Activated CD4-positive, alpha-beta memory T cell treated with anti-CD3 and anti-CD28 coated beads for 36 hours (primary cell): ENCODE results near the gene FER. TPM values are rescaled to one million over a fixed set of nuclear protein-coding genes. Genes with fewer than 3 reads are reported as not detected.
"Not testable (repeated sequence)": the region's sequence is repeated elsewhere in the genome, so short reads cannot be mapped to it uniquely, and the experiment has no call there.

Experiments
- CTCF ChIA-PET: fragments of 350-600 bp; sonication (Branson Sonifier 250); formaldehyde crosslinking; loops from one replicate; lab custom pipeline; 2021; ENCODE audit warnings: antibody characterized with exemption, inconsistent platforms; lab: Charles Lee
- POLR2A ChIA-PET: fragments of 350-600 bp; sonication (Branson Sonifier 250); formaldehyde crosslinking; loops from one replicate; lab custom pipeline; 2021; ENCODE audit warnings: antibody characterized with exemption; lab: Charles Lee
- DNase-seq: peaks from one replicate; pipeline ENCODE4 v3.0.0-alpha.2; 2020
- H3K27ac Mint-ChIP-seq: one replicate; pipeline ENCODE4 v1.8.0; 2021; ENCODE audit warnings: mixed read lengths
- H3K27me3 Mint-ChIP-seq: one replicate; pipeline ENCODE4 v1.8.0; 2021; ENCODE audit warnings: mixed read lengths
- H3K36me3 Mint-ChIP-seq: one replicate; pipeline ENCODE4 v1.8.0; 2021; ENCODE audit warnings: mixed read lengths
- H3K4me1 Mint-ChIP-seq: one replicate; pipeline ENCODE4 v1.8.0; 2021; ENCODE audit warnings: low read depth, mixed read lengths
- H3K4me3 Mint-ChIP-seq: one replicate; pipeline ENCODE4 v1.8.0; 2021; ENCODE audit warnings: mild to moderate bottlenecking, mixed read lengths
- H3K9me3 Mint-ChIP-seq: one replicate; pipeline ENCODE4 v1.8.0; 2021; ENCODE audit warnings: mixed read lengths
- intact Hi-C: fragments of 100-400 bp; cut with micrococcal nuclease; formaldehyde crosslinking; loops from one replicate; pipeline ENCODE4 v1.15.1; 2023
- total RNA-seq, 2 experiments: library from RNA; stranded (reverse); gene quantifications; one replicate each; pipeline ENCODE4 v1.2.3, GENCODE V29; 2021

FER gene
- total RNA-seq, 2 experiments from 2014 or later: 9.1 to 9.5 TPM

- Mint-ChIP-seq H3K4me1 (no peaks in the 10 kb centered on the region), H3K9me3 (no peaks in the 10 kb centered on the region), H3K27ac (no peak overlapping the region), H3K4me3 (no peak overlapping the region), H3K36me3 (peaks cover 3% of the 10 kb centered on the region), H3K27me3 (no peaks in the 10 kb centered on the region)
- CTCF ChIA-PET: no interaction called here
- POLR2A ChIA-PET: no interaction called here
- intact Hi-C loops: no loop called here
- DNase-seq: no peak
Observed at GRCh38 chr5:108942701-108943100, 195.0 kb downstream of the FER start.

GRCh38 chr5:108945094-108945493 is 197.4 kb downstream of the FER start:
- CTCF ChIA-PET: no interaction called here
- Mint-ChIP-seq H3K4me3 (no peak overlapping the region), H3K27me3 (no peaks in the 10 kb centered on the region), H3K27ac (no peak overlapping the region), H3K9me3 (no peaks in the 10 kb centered on the region), H3K4me1 (no peaks in the 10 kb centered on the region), H3K36me3 (peaks cover 3% of the 10 kb centered on the region)
- intact Hi-C loops: no loop called here
- POLR2A ChIA-PET: no interaction called here
- DNase-seq: no peak

DNA sequence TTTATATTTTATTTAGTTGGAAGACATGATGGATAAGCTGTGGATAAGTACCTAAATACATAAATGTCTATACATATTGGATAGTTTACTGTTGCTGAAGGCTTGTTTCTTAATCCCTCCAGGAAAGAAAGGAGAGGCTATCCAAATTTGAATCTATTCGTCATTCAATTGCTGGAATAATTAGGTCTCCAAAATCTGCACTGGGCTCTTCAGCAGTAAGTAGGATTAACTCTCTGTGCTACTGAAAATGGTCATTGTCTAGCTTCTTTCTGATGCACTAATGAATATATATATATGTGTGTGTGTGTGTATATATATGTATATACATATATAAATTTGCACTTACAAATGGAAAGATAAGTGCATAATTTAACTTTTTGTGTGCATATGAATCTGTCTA is 198.3 kb downstream of the FER start:
- H3K9me3 Mint-ChIP-seq: no peaks in the 10 kb centered on the region
- H3K4me3 Mint-ChIP-seq: no peak overlapping the region
- ChIA-PET CTCF (no interaction called here), POLR2A (no interaction called here)
- DNase-seq: no peak
- H3K4me1 Mint-ChIP-seq: no peaks in the 10 kb centered on the region
- intact Hi-C loops: no loop called here
- H3K27me3 Mint-ChIP-seq: no peaks in the 10 kb centered on the region
- H3K36me3 Mint-ChIP-seq: peaks cover 3% of the 10 kb centered on the region
- H3K27ac Mint-ChIP-seq: no peak overlapping the region

- Mint-ChIP-seq H3K4me3 (no peak overlapping the region), H3K9me3 (no peaks in the 10 kb centered on the region), H3K27ac (no peak overlapping the region), H3K27me3 (no peaks in the 10 kb centered on the region), H3K4me1 (no peaks in the 10 kb centered on the region), H3K36me3 (peaks cover 3% of the 10 kb centered on the region)
- ChIA-PET POLR2A (no interaction called here), CTCF (no interaction called here)
- intact Hi-C loops: no loop called here
- DNase-seq: no peak
Observed at GRCh38 chr5:108947164-108947563, 199.5 kb downstream of the FER start.

GRCh38 chr5:108950276-108950675 is 202.6 kb downstream of the FER start:
- Mint-ChIP-seq H3K4me1 (no peaks in the 10 kb centered on the region), H3K27me3 (no peaks in the 10 kb centered on the region), H3K9me3 (no peaks in the 10 kb centered on the region), H3K4me3 (no peak overlapping the region), H3K27ac (no peak overlapping the region), H3K36me3 (peaks cover 3% of the 10 kb centered on the region)
- CTCF ChIA-PET: no interaction called here
- POLR2A ChIA-PET: no interaction called here
- DNase-seq: no peak
- intact Hi-C loops: no loop called here

GRCh38 chr5:108953940-108954339 is 206.2 kb downstream of the FER start:
- no peaks in the 10 kb centered on the region for H3K27me3 Mint-ChIP-seq
- H3K27ac Mint-ChIP-seq: no peak overlapping the region
- intact Hi-C loops: no loop called here
- no peak overlapping the region for H3K4me3 Mint-ChIP-seq
- ChIA-PET POLR2A (no interaction called here), CTCF (no interaction called here)
- no peaks in the 10 kb centered on the region for H3K36me3 Mint-ChIP-seq
- no peaks in the 10 kb centered on the region for H3K9me3 Mint-ChIP-seq
- H3K4me1 Mint-ChIP-seq: no peaks in the 10 kb centered on the region
- DNase-seq: no peak

DNA sequence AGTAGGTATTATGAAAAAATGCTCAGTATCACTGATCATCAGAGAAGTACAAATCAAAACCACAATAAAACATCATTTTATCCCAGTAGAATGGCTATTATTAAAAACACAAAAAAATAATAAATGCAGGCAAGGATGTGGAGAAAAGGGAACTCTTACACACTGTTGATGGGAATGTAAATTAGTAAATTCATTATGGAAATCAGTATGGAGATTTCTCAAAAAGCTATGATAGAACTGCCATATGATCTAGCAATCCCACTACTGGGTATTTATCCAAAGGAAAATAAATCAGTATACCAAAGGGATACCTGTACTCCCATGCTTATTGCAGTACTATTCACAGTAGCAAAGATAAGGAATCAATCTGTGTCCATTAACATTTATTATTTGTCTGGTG is 209.6 kb downstream of the FER start:
- DNase-seq: no peak
- POLR2A ChIA-PET: no interaction called here
- H3K4me1 Mint-ChIP-seq: no peaks in the 10 kb centered on the region
- CTCF ChIA-PET: no interaction called here
- no peaks in the 10 kb centered on the region for H3K9me3 Mint-ChIP-seq
- H3K27ac Mint-ChIP-seq: no peak overlapping the region
- intact Hi-C loops: no loop called here
- no peaks in the 10 kb centered on the region for H3K27me3 Mint-ChIP-seq
- H3K36me3 Mint-ChIP-seq: no peaks in the 10 kb centered on the region
- H3K4me3 Mint-ChIP-seq: no peak overlapping the region

DNA sequence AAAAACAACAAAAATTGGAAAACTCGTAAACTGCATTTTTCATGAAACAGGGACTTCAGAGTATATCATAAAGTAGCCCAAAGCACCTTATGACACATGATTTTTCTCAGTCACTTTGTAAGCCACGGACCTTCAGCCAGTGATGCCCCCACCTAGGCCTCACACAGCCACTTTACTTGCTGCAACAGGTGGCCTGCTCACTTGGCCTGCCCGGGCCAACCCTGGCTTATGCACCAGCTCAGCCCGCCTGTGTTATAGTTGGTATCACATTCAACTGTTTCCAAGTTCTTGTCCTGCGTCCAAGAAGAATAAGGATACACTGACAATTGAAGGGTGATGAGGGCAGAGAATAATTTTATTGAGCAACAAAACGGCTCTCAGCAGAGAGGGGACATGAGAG is 219.2 kb downstream of the FER start:
- Mint-ChIP-seq H3K4me3 (no peak overlapping the region), H3K9me3 (no peaks in the 10 kb centered on the region), H3K4me1 (no peaks in the 10 kb centered on the region), H3K36me3 (no peaks in the 10 kb centered on the region), H3K27ac (no peak overlapping the region), H3K27me3 (no peaks in the 10 kb centered on the region)
- ChIA-PET POLR2A (no interaction called here), CTCF (no interaction called here)
- no peak for DNase-seq
- intact Hi-C loops: no loop called here

DNA sequence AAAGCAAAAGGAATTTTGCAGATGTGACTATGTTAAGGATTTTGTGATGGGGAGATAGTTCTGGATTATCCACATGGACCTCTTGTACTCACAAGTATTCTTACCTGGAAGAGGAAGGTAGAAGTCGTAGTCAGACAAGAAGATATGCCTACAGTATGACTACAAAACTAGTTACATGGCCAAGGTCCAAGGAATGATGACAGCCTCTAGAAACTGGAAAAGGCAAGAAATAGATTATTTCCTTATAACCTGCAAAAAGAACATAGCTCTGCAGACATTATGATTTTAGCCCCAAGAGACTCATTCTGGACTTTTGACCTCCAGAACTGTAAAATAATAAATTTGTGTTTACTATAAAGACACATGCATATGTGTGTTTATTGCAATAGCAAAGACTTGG is 226.9 kb downstream of the FER start:
- no peak for DNase-seq
- ChIA-PET CTCF (no interaction called here), POLR2A (no interaction called here)
- intact Hi-C loops: no loop called here
- Mint-ChIP-seq H3K4me3 (no peak overlapping the region), H3K27ac (no peak overlapping the region), H3K4me1 (no peaks in the 10 kb centered on the region), H3K36me3 (no peaks in the 10 kb centered on the region), H3K9me3 (no peaks in the 10 kb centered on the region), H3K27me3 (no peaks in the 10 kb centered on the region)

DNA sequence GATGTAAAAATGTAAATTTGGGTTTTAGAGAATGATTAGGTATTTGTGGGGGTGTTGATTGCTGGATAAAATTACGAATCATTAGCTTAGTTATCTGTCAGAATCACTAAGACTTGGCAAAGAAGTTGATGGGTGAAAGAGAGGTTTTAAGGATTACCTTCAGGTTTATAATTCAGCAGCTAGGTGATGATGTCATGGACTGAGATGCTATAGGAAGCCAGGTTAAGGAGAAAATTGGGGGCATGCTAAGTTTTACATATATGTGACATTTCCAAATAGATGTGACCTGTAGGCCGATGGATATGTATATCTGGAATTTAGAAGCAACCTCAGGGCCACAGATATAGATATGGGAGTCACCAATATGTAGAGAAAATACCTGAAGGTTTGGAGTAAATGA is 228.0 kb downstream of the FER start:
- Mint-ChIP-seq H3K4me1 (no peaks in the 10 kb centered on the region), H3K27me3 (no peaks in the 10 kb centered on the region), H3K4me3 (no peak overlapping the region), H3K9me3 (no peaks in the 10 kb centered on the region), H3K27ac (no peak overlapping the region), H3K36me3 (no peaks in the 10 kb centered on the region)
- DNase-seq: no peak
- CTCF ChIA-PET: no interaction called here
- intact Hi-C loops: no loop called here
- POLR2A ChIA-PET: no interaction called here

- POLR2A ChIA-PET: no interaction called here
Observed at GRCh38 chr5:108983461-108984092, 235.9 kb downstream of the FER start.

DNA sequence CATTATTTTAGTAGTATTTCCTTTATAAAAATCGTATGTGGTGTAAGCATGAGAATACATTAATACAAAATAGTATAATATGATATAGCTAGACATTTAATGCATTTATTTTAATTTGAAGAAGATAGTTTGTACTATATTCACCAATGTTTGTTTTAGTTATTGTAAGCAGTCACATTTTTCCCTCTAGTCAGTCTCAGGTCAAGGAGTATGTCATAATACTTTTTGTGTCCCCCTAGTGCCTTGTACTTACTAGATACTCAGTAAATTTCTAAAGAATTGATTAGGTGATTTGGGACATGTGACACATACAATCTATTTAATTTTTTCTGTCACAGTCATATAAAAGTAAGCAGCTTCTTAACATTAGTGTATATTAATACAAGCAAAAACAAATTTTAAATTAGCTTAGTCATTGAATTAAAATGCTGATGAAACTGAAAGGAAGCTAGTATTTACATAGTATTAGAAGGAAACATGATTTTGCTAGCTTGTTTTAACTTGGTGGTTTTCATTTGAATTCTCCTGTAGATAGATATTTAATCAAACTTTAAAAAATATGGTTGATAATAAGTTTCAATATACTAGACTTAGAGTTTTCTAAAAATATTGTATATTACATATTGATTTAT is 242.2 kb downstream of the FER start:
- Mint-ChIP-seq H3K27me3 (no peaks in the 10 kb centered on the region), H3K4me1 (no peaks in the 10 kb centered on the region), H3K36me3 (peaks cover 19% of the 10 kb centered on the region), H3K4me3 (no peak overlapping the region), H3K27ac (no peak overlapping the region), H3K9me3 (peaks cover 9% of the 10 kb centered on the region)
- intact Hi-C loops: no loop called here
- no peak for DNase-seq
- POLR2A ChIA-PET: no interaction called here
- CTCF ChIA-PET: no interaction called here

More at GRCh38 chr5:108983461-108984092, 235.9 kb downstream of the FER start:
- CTCF ChIA-PET: no interaction called here
- no peak for DNase-seq
- intact Hi-C loops: no loop called here
- no peak overlapping the region for H3K27ac Mint-ChIP-seq
- H3K36me3 Mint-ChIP-seq: peaks cover 12% of the 10 kb centered on the region
- no peaks in the 10 kb centered on the region for H3K9me3 Mint-ChIP-seq
- H3K27me3 Mint-ChIP-seq: no peaks in the 10 kb centered on the region
- H3K4me3 Mint-ChIP-seq: no peak overlapping the region
- no peaks in the 10 kb centered on the region for H3K4me1 Mint-ChIP-seq

- H3K4me1 Mint-ChIP-seq, H3K27me3 Mint-ChIP-seq, H3K27ac Mint-ChIP-seq: not testable (repeated sequence)
Observed at GRCh38 chr5:108992396-108993085, 244.8 kb downstream of the FER start.

More at GRCh38 chr5:108992396-108993085, 244.8 kb downstream of the FER start:
- Mint-ChIP-seq H3K36me3 (peaks cover 18% of the 10 kb centered on the region), H3K9me3 (peaks cover 17% of the 10 kb centered on the region)
- POLR2A ChIA-PET, intact Hi-C loops, DNase-seq, H3K4me3 Mint-ChIP-seq, CTCF ChIA-PET: not testable (repeated sequence)
